HepG2 (cell line): ENCODE data around the gene ANKHD1. TPM values are rescaled to one million over a fixed set of nuclear protein-coding genes. Genes with fewer than 3 reads are reported as not detected.

Source experiments
- BHLHE40 ChIP-seq: IDR thresholded peaks from 2 replicates; pipeline ENCODE4 v1.6.1; 2011; ENCODE audit warnings: low read length, improper control_type of control experiment
- CENPT ChIP-seq: sonication (generic); formaldehyde crosslinking; IDR thresholded peaks from 2 replicates; pipeline ENCODE4 v1.8.0; 2022; ENCODE audit warnings: low read depth, mild to moderate bottlenecking, moderate library complexity, missing genetic modification reagents
- DPF2 ChIP-seq: sonication (generic); formaldehyde crosslinking; IDR thresholded peaks from 2 replicates; pipeline ENCODE4 v1.4.0; 2020; ENCODE audit warnings: mild to moderate bottlenecking, low read depth, missing genetic modification reagents, borderline replicate concordance
- KLF12 ChIP-seq: sonication (generic); formaldehyde crosslinking; IDR thresholded peaks from 2 replicates; pipeline ENCODE4 v1.4.0; 2020; ENCODE audit warnings: missing genetic modification reagents, borderline replicate concordance
- KLF16 ChIP-seq, 2 experiments: sonication (generic) in 1 of 2; formaldehyde crosslinking in 1 of 2; IDR thresholded peaks; 2 replicates each; pipeline versions ENCODE4 v1.6.1 to v1.8.0; 2016 to 2023; ENCODE audit warnings: missing genetic modification reagents in 2 of 2, missing compliant biosample characterization in 1 of 2
- MEIS1 ChIP-seq: sonication (generic); formaldehyde crosslinking; IDR thresholded peaks from 2 replicates; pipeline ENCODE4 v1.9.0; 2021; ENCODE audit warnings: mild to moderate bottlenecking, missing genetic modification reagents, moderate library complexity, borderline replicate concordance
- NFKB2 ChIP-seq: sonication (generic); formaldehyde crosslinking; IDR thresholded peaks from 2 replicates; pipeline ENCODE4 v1.4.0; 2020; ENCODE audit warnings: missing genetic modification reagents, borderline replicate concordance
- PRMT3 ChIP-seq: sonication (generic); formaldehyde crosslinking; IDR thresholded peaks from 2 replicates; pipeline ENCODE4 v1.8.1; 2022; ENCODE audit warnings: low read depth, mild to moderate bottlenecking, moderate library complexity, missing genetic modification reagents, borderline replicate concordance
- PTBP1 ChIP-seq: fragments of 200-400 bp; formaldehyde crosslinking; IDR thresholded peaks from 2 replicates; pipeline ENCODE4 v1.6.1; 2018; ENCODE audit warnings: low read length, low read depth; ENCODE audit not compliant: poor library complexity, severe bottlenecking
- RBAK ChIP-seq: sonication (generic); formaldehyde crosslinking; IDR thresholded peaks from 2 replicates; pipeline ENCODE4 v1.5.1; 2020; ENCODE audit warnings: mild to moderate bottlenecking, missing genetic modification reagents
- SOX13 ChIP-seq, 3 experiments: fragments of 450-650 bp in 1 of 3; sonication (generic) in 1 of 3; formaldehyde crosslinking in 1 of 3; IDR thresholded peaks in 2 of 3; conservative IDR thresholded peaks in 1 of 3; 2 replicates each; pipeline versions ENCODE4 v1.5.0 to v1.6.1; 2016 to 2020; ENCODE audit warnings: antibody characterized with exemption in 1 of 3, mild to moderate bottlenecking in 1 of 3, missing compliant biosample characterization in 1 of 3, missing genetic modification reagents in 1 of 3, moderate library complexity in 1 of 3
- TBL1XR1 ChIP-seq: fragments of 150-350 bp; IDR thresholded peaks from 2 replicates; pipeline ENCODE4 v1.6.1; 2014; ENCODE audit warnings: borderline replicate concordance, low read length; ENCODE audit not compliant: partially characterized antibody
- THAP11 ChIP-seq: IDR thresholded peaks from 2 replicates; pipeline ENCODE4 v1.6.1; 2016; ENCODE audit warnings: missing biosample characterization, missing genetic modification reagents
- XRCC5 ChIP-seq: fragments of 200-400 bp; formaldehyde crosslinking; optimal IDR thresholded peaks from 2 replicates; pipeline ENCODE3; 2017; ENCODE audit warnings: mild to moderate bottlenecking, low read length
- YEATS4 ChIP-seq: sonication (generic); formaldehyde crosslinking; IDR thresholded peaks from 2 replicates; pipeline ENCODE4 v1.4.0; 2020; ENCODE audit warnings: missing genetic modification reagents, borderline replicate concordance
- ZFP37 ChIP-seq: sonication (generic); formaldehyde crosslinking; IDR thresholded peaks from 2 replicates; pipeline ENCODE4 v1.4.0; 2020; ENCODE audit warnings: missing genetic modification reagents, borderline replicate concordance
- ZNF33B ChIP-seq: sonication (generic); formaldehyde crosslinking; IDR thresholded peaks from 2 replicates; pipeline ENCODE4 v1.5.1; 2020; ENCODE audit warnings: mild to moderate bottlenecking, missing genetic modification reagents
- ZNF431 ChIP-seq: sonication (generic); formaldehyde crosslinking; IDR thresholded peaks from 2 replicates; pipeline ENCODE4 v1.9.0; 2022; ENCODE audit warnings: missing genetic modification reagents, low read depth, mild to moderate bottlenecking, borderline replicate concordance
- ZNF468 ChIP-seq: sonication (generic); formaldehyde crosslinking; IDR thresholded peaks from 2 replicates; pipeline ENCODE4 v1.8.0; 2022; ENCODE audit warnings: mild to moderate bottlenecking, moderate library complexity, missing genetic modification reagents
- ZNF546 ChIP-seq: sonication (generic); formaldehyde crosslinking; conservative IDR thresholded peaks from 2 replicates; pipeline ENCODE4 v1.8.1; 2023; ENCODE audit warnings: mild to moderate bottlenecking, missing genetic modification reagents
- ZNF792 ChIP-seq: IDR thresholded peaks from 2 replicates; pipeline ENCODE4 v1.6.1; 2016
- polyA plus RNA-seq, 8 experiments: library from polyadenylated mRNA; depleted of rRNA in 3 of 8; stranded (reverse) in 7 of 8; unstranded in 1 of 8; fragments of >200 nt; fragmentation: Illumina TruSeq in 4 of 8; extraction: Trizol in 4 of 8; gene quantifications; 2 replicates each; pipeline versions ENCODE4 v1.2.1 to v1.2.3, GENCODE V29; 2011 to 2016; ENCODE audit warnings: low read depth in 4 of 8, missing spikeins in 1 of 8, mixed read lengths in 1 of 8; ENCODE audit not compliant: insufficient read depth in 1 of 8
- total RNA-seq, 5 experiments: library from RNA; depleted of rRNA; stranded (reverse); fragments of >200 nt; fragmentation: Illumina TruSeq; extraction: Trizol; gene quantifications; 2 replicates each; pipeline ENCODE4 v1.2.3, GENCODE V29; 2016; ENCODE audit warnings: low read depth in 1 of 5
- TF ChIP-seq, protein P1 (sequence below): sonication (generic); formaldehyde crosslinking; IDR thresholded peaks from 2 replicates; pipeline ENCODE4 v1.8.0; 2022; ENCODE audit warnings: missing genetic modification reagents, mild to moderate bottlenecking, moderate library complexity, borderline replicate concordance
- TF ChIP-seq, protein P2 (sequence below): sonication (generic); formaldehyde crosslinking; IDR thresholded peaks from 2 replicates; pipeline ENCODE4 v1.4.0; 2020; ENCODE audit warnings: missing genetic modification reagents

Gene ANKHD1
- total and polyA plus RNA-seq, 2 of the 13 experiments (the other 11 are each of a cell fraction or from before 2014, with no cell fraction given), result 69.9 to 82.0 TPM

DNA sequence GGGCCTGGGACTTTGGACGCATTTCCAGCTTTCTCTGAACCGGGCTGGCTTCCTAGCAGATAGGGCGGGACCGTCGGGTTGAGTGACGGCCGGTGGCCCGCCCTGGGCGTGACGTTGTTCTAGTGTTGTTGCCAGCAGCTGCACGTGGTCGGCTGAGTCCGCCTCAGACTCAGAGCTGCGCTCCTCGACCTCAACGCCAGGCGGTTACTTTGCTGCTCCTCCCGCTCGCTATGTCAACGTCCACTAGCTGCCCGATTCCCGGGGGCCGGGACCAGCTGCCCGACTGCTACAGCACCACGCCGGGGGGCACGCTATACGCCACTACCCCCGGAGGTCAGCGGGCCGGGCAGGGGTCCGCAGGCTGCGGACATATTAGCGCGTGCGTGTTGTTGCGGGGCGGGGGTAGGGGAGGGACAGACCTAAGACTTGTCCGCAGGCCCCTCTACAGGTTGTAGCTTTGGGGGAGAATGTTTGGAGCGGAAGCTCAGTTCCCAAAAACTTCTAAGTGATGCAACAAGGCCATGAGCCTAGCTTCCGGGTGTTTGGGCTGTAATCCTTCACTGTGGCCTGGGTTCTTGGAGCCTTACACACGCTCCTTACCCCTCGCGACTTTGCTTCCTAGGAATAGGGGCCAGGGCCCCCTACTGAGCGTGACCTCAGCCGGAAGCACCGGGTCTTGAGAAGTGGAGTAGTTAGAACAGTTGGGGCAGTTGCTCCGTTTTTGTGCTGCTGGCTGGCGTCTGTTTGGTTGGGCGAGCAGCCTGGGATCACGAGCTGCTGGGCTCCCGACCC, 146.1 kb downstream of the ANKHD1 start, which contains the start of gene EIF4EBP3 (continued):
- TF ChIP-seq MEIS1 (peak; percentile 90; the same call in 1 of the 2 replicates), ZNF33B (CRISPR knock-in tag) (no peak), NFKB2 (CRISPR knock-in tag) (peak; percentile 52; the same call in 1 of the 2 replicates), BHLHE40 (peak; percentile 74), RBAK (peak; percentile 67; the same call in 1 of the 2 replicates), YEATS4 (CRISPR knock-in tag) (peak; percentile 82), KLF12 (CRISPR knock-in tag) (0 out of 2 replicates have a peak, but pooled peaks have one; percentile 44), KLF16 (CRISPR knock-in tag; IDR thresholded peaks at IDR 0.05) (peak in 1 of 2 experiments; percentile 45; a peak in 1 of 4 replicates), ZNF431 (CRISPR knock-in tag) (0 out of 2 replicates have a peak, but pooled peaks have one; percentile 46), ZNF546 (no peak), SOX13 (IDR thresholded peaks at IDR 0.05) (no peak), SOX13 (CRISPR knock-in tag; conservative IDR thresholded peaks at IDR 0.05 in 1 of 2, IDR thresholded peaks at IDR 0.05 in 1 of 2) (peak in 1 of 2 experiments; percentile 55; a peak in 3 of 4 replicates), ZFP37 (0 out of 2 replicates have a peak, but pooled peaks have one; percentile 42), THAP11 (CRISPR knock-in tag) (peak; percentile 64; the same call in 1 of the 2 replicates), PRMT3 (CRISPR knock-in tag) (no peak; the same call in 1 of the 2 replicates), TBL1XR1 (no peak), ZNF792 (CRISPR knock-in tag) (peak; percentile 70), PTBP1 (no peak), XRCC5 (peak; percentile 47), DPF2 (no peak), CENPT (CRISPR knock-in tag) (no peak), ZNF468 (CRISPR knock-in tag) (no peak)
- TF ChIP-seq, protein P1, sequence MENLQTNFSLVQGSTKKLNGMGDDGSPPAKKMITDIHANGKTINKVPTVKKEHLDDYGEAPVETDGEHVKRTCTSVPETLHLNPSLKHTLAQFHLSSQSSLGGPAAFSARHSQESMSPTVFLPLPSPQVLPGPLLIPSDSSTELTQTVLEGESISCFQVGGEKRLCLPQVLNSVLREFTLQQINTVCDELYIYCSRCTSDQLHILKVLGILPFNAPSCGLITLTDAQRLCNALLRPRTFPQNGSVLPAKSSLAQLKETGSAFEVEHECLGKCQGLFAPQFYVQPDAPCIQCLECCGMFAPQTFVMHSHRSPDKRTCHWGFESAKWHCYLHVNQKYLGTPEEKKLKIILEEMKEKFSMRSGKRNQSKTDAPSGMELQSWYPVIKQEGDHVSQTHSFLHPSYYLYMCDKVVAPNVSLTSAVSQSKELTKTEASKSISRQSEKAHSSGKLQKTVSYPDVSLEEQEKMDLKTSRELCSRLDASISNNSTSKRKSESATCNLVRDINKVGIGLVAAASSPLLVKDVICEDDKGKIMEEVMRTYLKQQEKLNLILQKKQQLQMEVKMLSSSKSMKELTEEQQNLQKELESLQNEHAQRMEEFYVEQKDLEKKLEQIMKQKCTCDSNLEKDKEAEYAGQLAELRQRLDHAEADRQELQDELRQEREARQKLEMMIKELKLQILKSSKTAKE (CRISPR knock-in tag), result no peak
- TF ChIP-seq, protein P2, sequence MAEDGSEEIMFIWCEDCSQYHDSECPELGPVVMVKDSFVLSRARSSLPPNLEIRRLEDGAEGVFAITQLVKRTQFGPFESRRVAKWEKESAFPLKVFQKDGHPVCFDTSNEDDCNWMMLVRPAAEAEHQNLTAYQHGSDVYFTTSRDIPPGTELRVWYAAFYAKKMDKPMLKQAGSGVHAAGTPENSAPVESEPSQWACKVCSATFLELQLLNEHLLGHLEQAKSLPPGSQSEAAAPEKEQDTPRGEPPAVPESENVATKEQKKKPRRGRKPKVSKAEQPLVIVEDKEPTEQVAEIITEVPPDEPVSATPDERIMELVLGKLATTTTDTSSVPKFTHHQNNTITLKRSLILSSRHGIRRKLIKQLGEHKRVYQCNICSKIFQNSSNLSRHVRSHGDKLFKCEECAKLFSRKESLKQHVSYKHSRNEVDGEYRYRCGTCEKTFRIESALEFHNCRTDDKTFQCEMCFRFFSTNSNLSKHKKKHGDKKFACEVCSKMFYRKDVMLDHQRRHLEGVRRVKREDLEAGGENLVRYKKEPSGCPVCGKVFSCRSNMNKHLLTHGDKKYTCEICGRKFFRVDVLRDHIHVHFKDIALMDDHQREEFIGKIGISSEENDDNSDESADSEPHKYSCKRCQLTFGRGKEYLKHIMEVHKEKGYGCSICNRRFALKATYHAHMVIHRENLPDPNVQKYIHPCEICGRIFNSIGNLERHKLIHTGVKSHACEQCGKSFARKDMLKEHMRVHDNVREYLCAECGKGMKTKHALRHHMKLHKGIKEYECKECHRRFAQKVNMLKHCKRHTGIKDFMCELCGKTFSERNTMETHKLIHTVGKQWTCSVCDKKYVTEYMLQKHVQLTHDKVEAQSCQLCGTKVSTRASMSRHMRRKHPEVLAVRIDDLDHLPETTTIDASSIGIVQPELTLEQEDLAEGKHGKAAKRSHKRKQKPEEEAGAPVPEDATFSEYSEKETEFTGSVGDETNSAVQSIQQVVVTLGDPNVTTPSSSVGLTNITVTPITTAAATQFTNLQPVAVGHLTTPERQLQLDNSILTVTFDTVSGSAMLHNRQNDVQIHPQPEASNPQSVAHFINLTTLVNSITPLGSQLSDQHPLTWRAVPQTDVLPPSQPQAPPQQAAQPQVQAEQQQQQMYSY, result peak; percentile 42; the same call in 1 of the 2 replicates
